HEK293 (cell line): Measurements from ENCODE around the gene DICER1.

ENCODE experiments used
- CTCF ChIA-PET: fragments of 350-600 bp; formaldehyde crosslinking; extraction: SDS; loops from one replicate; lab custom pipeline; 2021; ENCODE audit warnings: antibody characterized with exemption; lab: Yijun Ruan, JAX
- POLR2A ChIA-PET: fragments of 300-600 bp; formaldehyde crosslinking; extraction: SDS; loops from one replicate; lab custom pipeline; 2020; ENCODE audit warnings: antibody characterized with exemption, inconsistent platforms; lab: Yijun Ruan, JAX
- H3K27ac ChIP-seq: fragments of 200-500 bp; sonication (Bioruptor generic); 2 replicates; pipeline ENCODE4 v1.5.1; 2014; ENCODE audit warnings: low read depth, low read length, control low read depth, inconsistent platforms; ENCODE audit errors: extremely low read depth
- H3K36me3 ChIP-seq, 2 experiments: fragments of 200-500 bp in 1 of 2; sonication (Bioruptor generic) in 1 of 2; 1 replicate in 1 of 2; 2 replicates in 1 of 2; pipeline ENCODE4 v1.5.1; 2014 to 2017; ENCODE audit warnings: inconsistent platforms in 2 of 2, low read length in 2 of 2; ENCODE audit not compliant: control insufficient read depth in 2 of 2, insufficient read depth in 1 of 2
- H3K4me1 ChIP-seq: fragments of 200-500 bp; sonication (Bioruptor generic); 2 replicates; pipeline ENCODE4 v1.5.1; 2014; ENCODE audit warnings: mild to moderate bottlenecking, low read length, inconsistent platforms; ENCODE audit not compliant: control insufficient read depth, insufficient read depth
- H3K4me3 ChIP-seq: 2 replicates; pipeline ENCODE4 v1.5.1; 2011; ENCODE audit warnings: low read depth, mild to moderate bottlenecking, control low read depth, low read length, moderate library complexity
- H3K9me3 ChIP-seq: fragments of 200-500 bp; sonication (Bioruptor generic); 2 replicates; pipeline ENCODE4 v1.5.1; 2014; ENCODE audit warnings: low read depth, low read length, inconsistent platforms; ENCODE audit not compliant: control insufficient read depth, insufficient read depth
- ATF2 ChIP-seq: fragments of 450-650 bp; formaldehyde crosslinking; IDR thresholded peaks from 2 replicates; pipeline ENCODE4 v1.5.1; 2016; ENCODE audit warnings: missing biosample characterization, missing genetic modification characterization, low read depth
- GLI2 ChIP-seq: fragments of 450-650 bp; formaldehyde crosslinking; IDR thresholded peaks from 2 replicates; pipeline ENCODE4; 2017; ENCODE audit warnings: missing biosample characterization, missing genetic modification characterization, low read depth, borderline replicate concordance
- IKZF3 ChIP-seq: fragments of 450-650 bp; IDR thresholded peaks from 2 replicates; pipeline ENCODE4 v1.5.0; 2018; ENCODE audit warnings: missing biosample characterization, mild to moderate bottlenecking, missing genetic modification characterization, moderate library complexity
- MZF1 ChIP-seq: fragments of 450-650 bp; formaldehyde crosslinking; IDR thresholded peaks from 2 replicates; pipeline ENCODE4 v1.5.1; 2017; ENCODE audit warnings: missing biosample characterization, missing genetic modification characterization, borderline replicate concordance
- PRDM1 ChIP-seq: fragments of 450-650 bp; formaldehyde crosslinking; IDR thresholded peaks from 2 replicates; pipeline ENCODE4; 2016; ENCODE audit warnings: missing biosample characterization, missing genetic modification characterization
- WT1 ChIP-seq: fragments of 450-650 bp; formaldehyde crosslinking; IDR thresholded peaks from 2 replicates; pipeline ENCODE4 v1.5.1; 2016; ENCODE audit warnings: missing biosample characterization, missing genetic modification characterization
- ZNF138 ChIP-seq: fragments of 450-650 bp; formaldehyde crosslinking; IDR thresholded peaks from 2 replicates; pipeline ENCODE4 v1.5.1; 2016; ENCODE audit warnings: missing biosample characterization, missing genetic modification characterization, borderline replicate concordance
- ZNF18 ChIP-seq: fragments of 450-650 bp; formaldehyde crosslinking; IDR thresholded peaks from 2 replicates; pipeline ENCODE4 v1.5.1; 2016; ENCODE audit warnings: missing biosample characterization, missing genetic modification characterization
- ZNF211 ChIP-seq: fragments of 450-650 bp; formaldehyde crosslinking; IDR thresholded peaks from 2 replicates; pipeline ENCODE4 v1.5.1; 2016; ENCODE audit warnings: low read depth, missing biosample characterization, missing genetic modification characterization
- ZNF239 ChIP-seq: fragments of 450-650 bp; formaldehyde crosslinking; IDR thresholded peaks from 2 replicates; pipeline ENCODE4 v1.5.1; 2016; ENCODE audit warnings: missing biosample characterization, missing genetic modification characterization
- ZNF354C ChIP-seq: fragments of 450-650 bp; formaldehyde crosslinking; IDR thresholded peaks from 2 replicates; pipeline ENCODE4 v1.5.1; 2016; ENCODE audit warnings: missing biosample characterization, missing genetic modification characterization, low read depth, borderline replicate concordance
- ZNF558 ChIP-seq: fragments of 450-650 bp; formaldehyde crosslinking; IDR thresholded peaks from 2 replicates; pipeline ENCODE4 v1.5.1; 2016; ENCODE audit warnings: missing biosample characterization, missing genetic modification characterization
- ZNF560 ChIP-seq: fragments of 450-650 bp; formaldehyde crosslinking; IDR thresholded peaks from 2 replicates; pipeline ENCODE4 v1.5.1; 2017; ENCODE audit warnings: missing biosample characterization, missing genetic modification characterization, borderline replicate concordance
- ZNF610 ChIP-seq: fragments of 450-650 bp; formaldehyde crosslinking; IDR thresholded peaks from 2 replicates; pipeline ENCODE4 v1.5.1; 2016; ENCODE audit warnings: missing biosample characterization, missing genetic modification characterization, borderline replicate concordance
- ZNF629 ChIP-seq: fragments of 450-650 bp; formaldehyde crosslinking; IDR thresholded peaks from 2 replicates; pipeline ENCODE4 v1.5.1; 2017; ENCODE audit warnings: missing biosample characterization, missing genetic modification characterization
- ZNF654 ChIP-seq: fragments of 450-650 bp; formaldehyde crosslinking; IDR thresholded peaks from 2 replicates; pipeline ENCODE4 v1.5.1; 2016; ENCODE audit warnings: low read depth, missing biosample characterization, missing genetic modification characterization
- ZNF664 ChIP-seq: fragments of 450-650 bp; formaldehyde crosslinking; IDR thresholded peaks from 2 replicates; pipeline ENCODE4 v1.5.1; 2016; ENCODE audit warnings: missing biosample characterization, missing genetic modification characterization
- ZNF677 ChIP-seq: fragments of 450-650 bp; IDR thresholded peaks from 2 replicates; pipeline ENCODE4 v1.5.0; 2018; ENCODE audit warnings: missing biosample characterization, mild to moderate bottlenecking, missing genetic modification characterization, moderate library complexity
- ZNF777 ChIP-seq: fragments of 450-650 bp; formaldehyde crosslinking; IDR thresholded peaks from 2 replicates; pipeline ENCODE4 v1.5.1; 2017; ENCODE audit warnings: missing biosample characterization, missing genetic modification characterization, borderline replicate concordance

DICER1 gene

GRCh38 chr14:95111507-95112164, 45.7 kb downstream of the DICER1 start:
- Histone ChIP-seq H3K36me3 (peaks cover 44 to 91% of the 10 kb centered on the region in 2 experiments), H3K4me1 (no peaks in the 10 kb centered on the region), H3K4me3 (no peak overlapping the region), H3K9me3 (no peaks in the 10 kb centered on the region), H3K27ac (no peak overlapping the region)
- peak; percentile 59 for TF ChIP-seq ATF2 (tag by site-specific recombination)
- no peak for TF ChIP-seq ZNF560
- CTCF ChIA-PET = interaction anchor here (1.5 kb wide), 1 partner anchor 12 kb away, joined by 6 read pairs; no protein-coding TSS in a partner anchor
- POLR2A ChIA-PET = interaction anchor here (0.6 kb wide), 1 partner anchor 365 kb away, joined by 4 read pairs; no protein-coding TSS in a partner anchor

GRCh38 chr14:95110178-95110577, 47.2 kb downstream of the DICER1 start:
- Histone ChIP-seq H3K9me3 (no peaks in the 10 kb centered on the region), H3K36me3 (peaks cover 48 to 85% of the 10 kb centered on the region in 2 experiments), H3K27ac (no peak overlapping the region), H3K4me1 (no peaks in the 10 kb centered on the region), H3K4me3 (no peak overlapping the region)
- POLR2A ChIA-PET = no interaction called here
- TF ChIP-seq PRDM1 (tag by site-specific recombination) (no peak), ZNF777 (tag by site-specific recombination) (no peak), ZNF138 (tag by site-specific recombination) (no peak), ZNF677 (tag by site-specific recombination) (no peak), IKZF3 (no peak), ZNF354C (tag by site-specific recombination) (no peak), ZNF18 (tag by site-specific recombination) (no peak), ZNF211 (tag by site-specific recombination) (no peak), ZNF629 (tag by site-specific recombination) (no peak), MZF1 (tag by site-specific recombination) (no peak)
- CTCF ChIA-PET = no interaction called here

GRCh38 chr14:95107711-95108110, 49.6 kb downstream of the DICER1 start:
- Histone ChIP-seq H3K9me3 (no peaks in the 10 kb centered on the region), H3K36me3 (peaks cover 60 to 88% of the 10 kb centered on the region in 2 experiments), H3K4me1 (no peaks in the 10 kb centered on the region), H3K4me3 (no peak overlapping the region), H3K27ac (no peak overlapping the region)
- CTCF ChIA-PET = interaction anchor here (0.9 to 1.9 kb wide), 2 partner anchors 8 to 11 kb away, joined by 3 to 6 read pairs; no protein-coding TSS in a partner anchor
- TF ChIP-seq ZNF239 (tag by site-specific recombination) = no peak
- TF ChIP-seq ZNF654 (tag by site-specific recombination) = no peak
- no peak for TF ChIP-seq WT1 (tag by site-specific recombination)
- no peak for TF ChIP-seq GLI2 (tag by site-specific recombination)
- no peak for TF ChIP-seq ZNF610 (tag by site-specific recombination)
- no peak for TF ChIP-seq ZNF664 (tag by site-specific recombination)
- TF ChIP-seq ZNF558 = no peak
- POLR2A ChIA-PET = no interaction called here
